Hepatocyte (in vitro differentiated cells): ENCODE data around the gene LRP1B.

Source experiments
- CTCF ChIP-seq: fragments of 200-600 bp; sonication (generic); IDR thresholded peaks from 2 replicates; pipeline ENCODE4 v1.5.1; 2016; ENCODE audit warnings: antibody characterized with exemption, mild to moderate bottlenecking; ENCODE audit not compliant: poor library complexity
- EZH2 ChIP-seq: fragments of 200-600 bp; sonication (generic); IDR thresholded peaks from 2 replicates; pipeline ENCODE4 v1.6.1; 2016; ENCODE audit warnings: antibody characterized with exemption, mild to moderate bottlenecking, borderline replicate concordance
- EZH2phosphoT487 ChIP-seq: fragments of 200-600 bp; sonication (generic); IDR thresholded peaks from one replicate; pipeline ENCODE4 v1.6.1; 2018; ENCODE audit warnings: antibody characterized with exemption, mild to moderate bottlenecking, low read depth, moderate library complexity; ENCODE audit not compliant: unreplicated experiment, severe bottlenecking

DNA sequence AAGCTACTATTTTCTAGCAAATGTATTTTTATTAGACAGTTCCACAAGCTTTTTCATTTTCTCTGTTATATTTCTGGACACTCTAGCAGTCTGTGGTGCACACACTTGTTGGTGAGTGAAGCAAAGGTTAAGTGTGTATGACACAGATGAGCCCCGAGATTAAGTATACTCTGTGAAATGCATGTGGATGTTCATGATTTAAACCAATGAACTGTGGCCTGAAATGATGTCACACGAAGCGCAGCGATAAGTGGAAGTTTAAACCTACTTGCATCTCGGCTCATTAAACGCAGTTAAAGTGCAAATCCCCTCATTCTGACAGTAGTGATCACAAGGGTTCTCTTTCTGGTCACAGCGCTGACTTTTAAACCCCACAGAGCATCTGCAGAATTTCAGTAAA, 1861.8 kb downstream of the LRP1B start:
- TF ChIP-seq EZH2 = no peak
- no peak for TF ChIP-seq CTCF
- no peak for TF ChIP-seq EZH2phosphoT487
